H1 (cell line): Measurements from ENCODE around the gene HHIPL2. TPM values are rescaled to one million over a fixed set of nuclear protein-coding genes. Genes with fewer than 3 reads are reported as not detected.

Experiments
- HDAC2 ChIP-seq, 2 experiments: fragments of 300-600 bp in 1 of 2; sonication (generic) in 1 of 2; IDR thresholded peaks; 2 replicates each; pipeline ENCODE4 v1.6.1; 2011 to 2012; ENCODE audit warnings: low read depth in 2 of 2, low read length in 2 of 2, mild to moderate bottlenecking in 2 of 2, moderate library complexity in 2 of 2, borderline replicate concordance in 1 of 2, inconsistent platforms in 1 of 2
- RXRA ChIP-seq: IDR thresholded peaks from 2 replicates; pipeline ENCODE4 v1.6.1; 2011; ENCODE audit warnings: low read depth, mild to moderate bottlenecking, low read length, moderate library complexity; ENCODE audit not compliant: insufficient read depth
- ZNF274 ChIP-seq: IDR thresholded peaks from 2 replicates; pipeline ENCODE4 v1.7.0; 2012; ENCODE audit warnings: low read length, borderline replicate concordance; ENCODE audit errors: extremely low read depth
- polyA plus RNA-seq, 7 experiments: library from polyadenylated mRNA; depleted of rRNA in 3 of 7; stranded (reverse) in 5 of 7; unstranded in 2 of 7; fragments of >200 nt in 5 of 7; fragments of 200-250 nt in 2 of 7; gene quantifications; 1 replicate in 5 of 7; 2 replicates in 1 of 7; 4 replicates in 1 of 7; pipeline versions ENCODE4 v1.2.1 to v1.2.3, GENCODE V29; 2011 to 2013; ENCODE audit warnings: missing spikeins in 2 of 7, mixed read lengths in 2 of 7
- total RNA-seq: library from RNA; stranded (reverse); fragmentation: NEBNext Ultra II Directional; extraction: Animal tissue kit (Norgen Biotek cat#: 25700); gene quantifications from 2 replicates; pipeline ENCODE4 v1.2.1, GENCODE V29; 2021

Gene HHIPL2
- total and polyA plus RNA-seq, 2 of the 8 experiments (the other 6 are each of a cell fraction or from before 2014, with no cell fraction given): 0.08 TPM; not detected in 1

DNA sequence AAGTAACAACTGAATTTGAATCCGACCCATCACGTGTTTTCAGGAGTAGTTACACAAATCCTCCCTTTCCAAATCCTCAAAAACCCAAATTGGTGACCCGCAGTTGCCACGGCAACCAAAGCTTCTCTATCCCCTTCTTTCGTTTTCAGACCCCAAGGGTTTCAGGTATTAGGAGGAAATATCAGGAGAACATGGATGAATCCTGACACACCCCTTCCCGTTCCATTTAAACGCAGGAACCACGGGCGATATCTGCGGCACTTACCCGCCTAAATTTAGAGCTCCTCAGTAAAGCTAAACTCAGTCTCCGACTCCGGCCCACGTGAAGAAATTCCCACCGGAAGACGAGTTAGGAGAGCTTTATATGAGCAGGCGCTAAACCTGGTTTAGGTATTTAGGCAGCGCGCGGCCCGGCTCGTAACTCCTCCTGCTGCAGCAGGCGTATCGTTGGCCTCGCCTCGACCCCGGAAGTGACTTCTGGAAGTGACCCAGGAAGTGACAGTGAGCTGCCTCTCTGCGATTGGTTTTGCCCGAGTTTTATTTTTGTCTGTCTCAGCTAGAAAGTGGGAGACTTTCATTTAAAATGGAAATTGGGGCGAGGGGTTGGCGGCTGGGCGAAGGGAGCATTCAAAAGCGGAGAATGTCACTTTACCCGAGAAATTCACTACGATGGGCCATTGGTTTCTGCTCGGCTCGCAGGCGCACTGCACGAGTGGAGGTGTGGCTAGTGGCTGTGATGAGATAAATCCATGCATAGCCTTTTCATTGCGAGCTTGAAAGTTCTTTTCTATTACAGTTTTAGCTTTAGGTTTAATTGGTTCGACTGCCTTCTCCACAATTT lies 41.8 kb upstream of the HHIPL2 start, which contains the start of gene TAF1A (continued):
- peak in 1 of 2 experiments; percentile 88; a peak in 1 of 4 replicates for TF ChIP-seq HDAC2 (IDR thresholded peaks at IDR 0.05; ENCODE audit: borderline replicate concordance in 1 of 2, low read depth in 2 of 2, low read length in 2 of 2)
- no peak for TF ChIP-seq ZNF274
- TF ChIP-seq RXRA: no peak
